Stimulated activated CD8-positive, alpha-beta memory T cell treated with anti-CD3 and anti-CD28 coated beads, Interleukin-4, amount 100 ng/mL, for 1 hour (primary cell): Measurements from ENCODE around the gene RNF123.
A peak's percentile ranks its signal among the peaks of the same experiment; 100 is the strongest.

ENCODE experiments used
- DNase-seq, 2 donors: peaks; one replicate each; pipeline ENCODE4 v3.0.0-alpha.2; 2020; ENCODE audit warnings: low read depth in 2 of 2, low spot score in 1 of 2

The RNF123 gene

DNA sequence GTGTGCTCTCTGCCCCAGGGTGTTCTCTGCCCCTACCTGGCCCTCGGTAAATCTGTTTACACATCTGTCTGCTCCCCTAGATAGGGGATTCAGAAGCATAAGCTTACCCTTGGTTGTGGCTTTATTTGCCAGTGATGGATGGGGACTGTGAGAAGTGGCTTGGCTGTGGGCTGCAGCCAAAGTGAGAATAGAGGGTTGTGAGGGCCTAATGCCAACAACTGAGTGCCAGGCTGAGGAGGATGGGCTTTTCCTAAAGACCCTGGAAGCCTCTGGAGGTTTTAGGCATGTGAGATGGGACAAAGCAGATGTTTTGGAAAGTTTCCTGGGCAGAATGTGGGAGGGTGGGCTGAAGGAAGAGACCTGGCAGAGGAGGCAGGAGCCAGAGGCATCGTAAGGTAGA, 30.6 kb upstream of the RNF123 start:
- no peak for DNase-seq

DNA sequence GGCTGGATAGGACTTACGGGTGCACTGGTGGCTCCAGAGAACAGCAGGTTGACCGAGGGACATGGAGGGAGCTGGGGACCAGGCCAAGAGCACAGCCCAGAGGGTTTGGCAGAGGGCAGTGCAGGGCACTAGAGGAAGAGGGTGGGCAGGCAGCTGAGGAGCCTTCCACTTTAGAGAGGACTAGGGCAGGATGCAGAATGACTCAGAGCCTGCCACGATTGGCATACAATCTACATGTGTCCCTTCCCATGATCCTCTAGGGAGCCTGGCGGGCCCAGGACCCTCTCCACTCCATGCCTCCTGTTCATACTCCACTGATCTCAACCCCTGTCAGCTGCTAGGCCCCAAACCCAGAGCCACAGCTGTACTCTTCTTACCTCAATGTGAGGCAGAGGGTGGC, 29.6 kb upstream of the RNF123 start:
- no peak for DNase-seq

DNA sequence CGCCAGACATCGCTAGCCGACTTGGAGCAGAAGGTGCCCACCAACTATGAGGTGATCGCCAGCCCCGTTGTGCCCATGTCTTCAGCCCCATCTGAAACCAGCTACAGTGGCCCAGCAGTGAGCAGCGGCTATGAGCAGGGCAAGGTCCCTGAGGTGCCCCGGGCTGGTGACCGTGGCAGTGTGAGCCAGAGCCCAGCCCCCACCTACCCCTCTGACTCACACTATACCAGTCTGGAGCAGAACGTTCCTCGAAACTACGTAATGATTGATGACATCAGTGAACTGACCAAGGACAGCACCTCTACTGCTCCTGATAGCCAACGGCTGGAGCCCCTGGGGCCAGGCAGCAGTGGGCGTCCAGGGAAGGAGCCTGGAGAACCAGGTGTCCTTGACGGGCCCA, 28.1 kb upstream of the RNF123 start:
- DNase-seq, result no peak

DNA sequence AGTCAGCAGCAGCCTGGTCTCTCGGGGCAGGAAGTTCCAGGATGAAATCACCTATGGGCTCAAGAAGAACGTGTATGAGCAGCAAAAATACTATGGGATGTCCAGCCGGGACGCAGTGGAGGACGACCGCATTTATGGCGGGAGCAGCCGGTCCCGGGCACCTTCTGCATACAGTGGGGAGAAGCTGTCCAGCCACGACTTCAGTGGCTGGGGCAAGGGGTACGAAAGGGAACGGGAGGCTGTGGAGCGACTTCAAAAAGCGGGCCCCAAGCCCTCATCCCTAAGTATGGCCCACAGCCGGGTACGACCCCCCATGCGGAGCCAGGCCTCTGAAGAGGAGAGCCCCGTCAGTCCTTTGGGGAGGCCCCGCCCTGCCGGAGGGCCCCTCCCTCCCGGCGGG, 27.3 kb upstream of the RNF123 start:
- DNase-seq, result no peak

DNA sequence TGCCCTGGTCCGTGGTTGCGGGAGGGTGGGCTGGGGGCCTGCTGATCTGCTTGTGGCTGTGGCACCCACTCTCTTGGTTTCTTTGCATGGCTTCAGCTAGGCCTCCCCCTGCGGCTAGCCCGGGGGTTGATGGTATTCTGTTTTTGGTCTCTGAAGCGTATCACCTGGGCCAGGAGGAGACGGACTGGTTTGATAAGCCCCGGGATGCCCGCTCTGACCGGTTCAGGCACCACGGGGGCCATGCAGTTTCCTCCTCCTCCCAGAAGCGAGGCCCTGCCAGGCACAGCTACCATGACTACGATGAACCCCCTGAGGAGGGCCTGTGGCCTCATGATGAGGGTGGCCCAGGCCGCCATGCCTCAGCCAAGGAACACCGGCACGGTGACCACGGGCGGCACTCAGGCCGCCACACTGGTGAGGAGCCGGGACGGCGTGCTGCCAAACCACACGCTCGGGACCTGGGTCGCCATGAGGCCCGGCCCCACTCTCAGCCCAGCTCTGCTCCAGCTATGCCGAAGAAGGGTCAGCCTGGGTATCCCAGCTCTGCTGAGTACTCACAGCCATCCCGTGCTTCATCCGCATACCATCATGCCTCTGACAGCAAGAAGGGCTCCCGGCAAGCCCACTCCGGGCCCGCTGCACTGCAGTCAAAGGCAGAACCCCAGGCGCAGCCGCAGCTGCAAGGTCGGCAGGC, 26.5 kb upstream of the RNF123 start:
- DNase-seq, result no peak

DNA sequence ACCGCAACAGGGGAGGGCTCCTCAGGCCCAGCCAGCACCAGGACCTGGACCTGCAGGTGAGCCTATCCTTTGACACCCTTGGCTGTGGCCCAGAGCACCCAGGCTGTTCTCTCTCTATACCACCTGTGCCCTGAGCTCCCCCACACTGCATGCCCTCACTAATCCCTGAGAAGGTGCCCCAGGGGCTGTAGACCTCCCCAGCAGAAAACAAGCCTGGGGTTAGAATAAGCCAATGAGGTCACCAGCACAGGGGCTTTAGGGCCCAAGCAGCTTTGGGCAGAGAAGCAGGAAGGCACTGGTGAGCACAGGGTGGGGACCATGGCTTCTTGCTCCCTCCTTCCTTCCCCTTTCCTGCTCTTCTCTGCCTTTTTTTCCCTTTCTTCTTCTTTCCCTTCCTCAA, 25.5 kb upstream of the RNF123 start:
- DNase-seq, result no peak

DNA sequence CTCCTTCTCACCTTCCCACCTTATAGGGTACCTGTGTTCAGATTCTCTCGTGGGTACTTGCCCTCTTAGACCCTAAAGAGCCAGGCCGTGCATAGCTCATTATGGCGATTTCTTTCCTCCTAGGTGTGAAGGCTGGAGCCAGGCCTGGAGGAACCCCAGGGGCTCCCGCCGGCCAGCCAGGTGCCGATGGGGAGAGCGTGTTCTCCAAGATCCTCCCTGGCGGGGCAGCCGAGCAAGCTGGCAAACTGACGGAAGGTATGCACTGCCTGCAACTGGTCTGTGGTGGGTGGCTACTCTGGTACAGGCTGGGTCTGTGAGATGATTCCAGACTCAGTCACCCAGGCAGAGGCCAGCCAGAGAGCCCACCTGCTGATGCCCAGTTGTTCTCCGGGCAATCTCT, 25.1 kb upstream of the RNF123 start:
- no peak for DNase-seq

DNA sequence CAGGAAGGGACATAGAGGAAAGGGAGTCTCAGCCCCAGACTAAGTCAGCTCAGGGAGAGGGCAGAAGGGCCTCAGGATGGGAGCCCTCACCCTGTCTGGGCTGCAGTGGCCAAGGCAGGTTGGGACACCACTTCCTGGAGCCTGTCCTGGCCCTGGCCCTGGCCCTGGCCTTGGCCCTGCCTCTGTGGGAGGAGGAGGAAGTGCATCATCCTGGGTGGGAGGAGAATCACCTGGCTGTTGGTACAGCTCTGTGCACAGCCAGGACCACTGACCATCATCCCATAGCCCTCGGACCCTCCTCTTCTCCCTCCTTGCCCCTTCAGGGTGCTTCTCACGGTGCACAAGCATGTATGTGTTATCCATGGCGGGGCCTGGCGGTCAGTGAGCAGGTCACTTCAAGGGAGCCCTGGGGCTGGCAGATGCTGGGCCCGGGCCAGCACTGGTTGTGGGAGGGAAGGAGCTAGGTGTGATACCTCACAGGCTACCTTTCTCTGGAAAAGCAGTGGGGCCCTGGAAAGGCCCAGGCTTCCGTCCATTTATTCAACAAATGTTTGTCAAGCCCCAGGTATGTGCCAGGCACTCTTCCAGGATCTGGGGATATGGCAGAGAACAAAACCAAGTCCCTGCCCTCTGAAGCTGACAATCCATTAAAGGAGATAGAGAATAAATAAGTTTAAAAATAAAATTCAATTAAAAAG, 23.4 kb upstream of the RNF123 start:
- no peak for DNase-seq

DNA sequence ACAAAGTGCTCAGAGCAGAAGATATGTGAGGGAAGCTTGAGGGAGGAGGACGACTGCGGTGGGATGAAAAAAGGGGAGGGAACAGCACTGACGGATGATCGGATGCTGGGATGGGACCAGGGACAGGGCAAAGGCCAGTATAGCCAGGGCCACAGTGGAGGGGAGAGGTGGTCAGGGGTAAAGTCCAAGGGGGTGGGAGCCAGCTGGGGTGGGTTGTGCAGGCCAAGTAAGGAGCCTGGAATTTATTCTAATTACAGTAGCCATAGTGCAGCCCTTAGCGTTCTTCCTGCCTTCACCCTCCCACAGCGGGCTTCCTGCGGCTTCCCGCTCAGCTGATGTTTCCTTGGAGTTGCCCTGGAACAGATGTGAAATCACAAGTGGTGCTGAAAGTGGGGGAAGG, 22.8 kb upstream of the RNF123 start:
- DNase-seq, result no peak

DNA sequence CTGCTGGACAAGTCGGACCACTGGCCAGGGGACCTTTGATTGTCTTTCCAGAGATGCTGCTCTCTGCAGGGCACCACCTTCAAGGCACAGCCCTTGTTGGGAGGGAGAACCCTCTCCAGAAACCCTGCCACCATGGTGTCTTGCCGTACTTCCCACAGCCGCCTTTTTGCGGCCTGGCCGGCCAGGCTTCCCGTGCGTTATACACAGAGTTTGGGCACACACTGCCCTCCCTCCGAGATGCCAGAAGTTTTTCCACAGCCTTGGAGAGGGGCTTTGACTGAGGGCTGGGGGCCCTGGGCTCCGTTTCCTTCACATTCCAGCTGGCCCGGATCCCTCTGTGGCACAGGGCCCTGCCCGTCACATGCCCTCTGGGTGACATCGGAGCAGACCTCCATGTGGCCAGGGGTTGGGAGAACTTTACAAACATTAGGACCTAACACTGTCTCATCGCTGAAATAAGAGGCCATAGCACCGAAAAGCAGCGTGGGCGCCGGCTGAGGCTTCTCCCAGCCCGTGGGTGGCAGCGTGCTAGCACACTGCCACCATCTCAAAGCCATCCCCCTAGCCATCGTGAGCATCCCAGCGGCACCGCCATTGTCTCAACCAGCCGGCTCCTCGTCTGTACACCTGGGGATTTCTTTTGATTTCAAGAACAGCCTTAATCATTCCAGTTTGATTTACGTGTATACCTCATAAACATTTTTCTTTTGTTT, 21.5 kb upstream of the RNF123 start:
- no peak for DNase-seq

DNA sequence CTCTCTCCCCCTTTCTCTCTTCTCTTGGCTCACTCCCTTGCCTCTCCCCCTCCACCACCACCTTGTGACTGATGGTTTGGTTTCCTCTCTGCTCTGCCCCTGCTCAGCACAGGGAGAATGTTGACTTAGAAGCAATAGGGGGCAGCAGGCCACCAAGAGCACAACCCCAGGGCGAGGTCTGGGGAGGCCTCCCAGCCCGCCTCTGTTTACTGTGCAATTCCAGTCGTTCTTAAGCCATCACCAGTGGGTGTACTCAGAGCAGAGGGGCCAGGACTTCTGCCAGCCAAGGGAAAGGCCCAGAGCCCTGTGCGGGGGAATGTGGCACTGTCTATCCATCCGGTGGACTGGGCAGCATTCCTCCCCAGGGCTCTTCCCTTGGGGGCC, 21.0 kb upstream of the RNF123 start:
- DNase-seq, result no peak

DNA sequence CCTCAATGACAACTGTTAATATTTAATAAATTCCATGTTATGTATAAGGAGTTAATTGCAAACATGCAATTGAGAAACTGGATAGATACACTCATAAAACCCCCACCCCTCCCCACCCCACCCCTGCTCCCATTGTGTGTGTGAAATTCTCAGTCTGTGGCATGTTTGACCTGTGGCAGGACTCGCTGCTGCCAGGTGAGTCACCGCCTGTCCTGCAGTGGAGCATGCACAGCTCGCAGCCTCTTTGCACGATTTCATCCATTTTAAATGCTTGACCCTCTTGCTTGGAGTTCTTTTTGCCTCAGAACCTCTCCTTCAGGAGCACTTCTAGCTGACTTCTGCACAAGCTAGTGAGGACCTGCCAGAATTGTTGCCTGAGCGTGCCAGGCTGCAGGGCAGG, 20.5 kb upstream of the RNF123 start:
- DNase-seq, result no peak

DNA sequence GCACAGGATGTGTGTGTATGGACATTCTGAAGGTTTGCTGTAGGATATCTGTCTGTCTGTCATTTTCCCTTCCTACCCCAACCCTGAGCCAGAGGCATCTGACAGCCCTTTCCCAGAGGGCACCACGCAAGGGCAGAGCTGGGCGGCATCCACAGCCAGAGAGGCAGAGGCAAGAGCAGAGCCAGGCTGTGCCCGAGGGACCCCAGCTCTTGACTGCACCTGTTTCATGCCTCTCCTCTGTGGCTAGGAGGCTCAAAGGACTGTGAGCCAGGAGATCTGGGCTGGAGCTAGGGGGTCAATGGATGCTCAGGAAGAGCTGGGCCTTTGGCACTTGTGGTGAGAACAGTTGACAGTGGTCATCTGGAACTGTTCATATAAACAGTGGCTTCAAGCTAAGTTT, 20.0 kb upstream of the RNF123 start:
- no peak for DNase-seq

DNA sequence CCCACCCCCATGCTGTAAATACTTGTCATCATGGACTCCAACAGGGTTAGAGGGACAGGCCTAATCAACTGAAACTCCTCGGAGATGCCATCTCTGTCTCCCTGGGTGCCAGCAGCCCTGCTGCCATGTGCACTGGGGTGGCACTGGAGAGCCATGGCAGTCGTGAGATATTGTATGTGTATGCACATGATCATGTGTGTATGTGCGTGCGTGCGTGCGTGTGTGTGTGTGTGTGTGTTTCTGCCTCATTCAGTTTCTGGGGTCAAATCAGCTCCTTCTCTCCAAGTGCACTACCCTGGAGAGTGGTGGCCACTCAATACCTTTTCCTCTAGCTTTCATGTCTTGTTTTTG, 18.4 kb upstream of the RNF123 start:
- DNase-seq, result no peak

DNA sequence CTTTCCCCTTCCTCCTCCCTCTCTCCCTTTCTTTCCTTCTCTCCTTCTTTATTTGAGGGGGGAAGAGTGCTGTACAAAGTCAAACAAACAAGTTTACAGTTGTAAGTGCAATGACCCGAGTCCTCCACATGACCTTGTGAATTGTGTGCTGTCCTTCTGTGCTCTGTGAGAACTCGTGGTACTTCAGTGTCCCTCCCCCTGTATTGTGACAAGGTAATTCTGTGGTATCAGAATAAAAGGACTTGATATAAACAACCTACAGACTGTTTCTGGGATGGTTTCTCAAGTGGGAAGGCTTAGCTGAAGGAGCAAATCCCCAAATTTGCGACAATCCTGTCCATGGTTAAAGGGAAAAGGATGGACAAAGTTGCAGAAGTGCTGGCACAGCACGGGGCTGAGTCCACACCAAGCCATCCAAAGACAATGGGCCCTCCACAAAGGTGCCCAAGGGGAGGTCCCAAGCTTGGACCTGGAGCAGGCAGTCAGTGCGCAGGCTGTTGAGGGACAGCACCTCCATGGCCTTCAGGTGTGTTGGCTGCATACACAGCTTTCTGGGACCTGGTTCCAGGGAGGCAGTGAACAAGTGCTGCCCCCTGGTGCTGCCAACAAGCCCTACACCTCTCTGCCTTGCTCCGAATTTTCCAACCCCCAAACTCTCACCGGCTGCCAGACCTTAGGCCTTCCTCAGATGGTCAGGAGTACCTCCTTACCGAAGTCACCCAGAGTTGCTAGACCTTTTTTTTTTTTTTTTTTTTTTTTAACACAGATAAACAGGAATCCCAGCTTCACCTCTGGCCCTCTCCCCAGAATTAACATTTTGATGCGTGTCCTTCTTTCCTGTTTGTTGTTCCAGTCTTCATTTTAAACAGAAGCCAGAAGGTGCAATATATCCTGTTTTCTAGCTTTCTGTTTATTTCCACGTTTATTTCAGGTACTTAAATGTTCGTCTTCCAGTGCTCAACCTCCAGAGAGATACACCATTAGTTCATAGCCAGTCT, 17.8 kb upstream of the RNF123 start:
- peak; percentile 35 to 56 for DNase-seq

DNA sequence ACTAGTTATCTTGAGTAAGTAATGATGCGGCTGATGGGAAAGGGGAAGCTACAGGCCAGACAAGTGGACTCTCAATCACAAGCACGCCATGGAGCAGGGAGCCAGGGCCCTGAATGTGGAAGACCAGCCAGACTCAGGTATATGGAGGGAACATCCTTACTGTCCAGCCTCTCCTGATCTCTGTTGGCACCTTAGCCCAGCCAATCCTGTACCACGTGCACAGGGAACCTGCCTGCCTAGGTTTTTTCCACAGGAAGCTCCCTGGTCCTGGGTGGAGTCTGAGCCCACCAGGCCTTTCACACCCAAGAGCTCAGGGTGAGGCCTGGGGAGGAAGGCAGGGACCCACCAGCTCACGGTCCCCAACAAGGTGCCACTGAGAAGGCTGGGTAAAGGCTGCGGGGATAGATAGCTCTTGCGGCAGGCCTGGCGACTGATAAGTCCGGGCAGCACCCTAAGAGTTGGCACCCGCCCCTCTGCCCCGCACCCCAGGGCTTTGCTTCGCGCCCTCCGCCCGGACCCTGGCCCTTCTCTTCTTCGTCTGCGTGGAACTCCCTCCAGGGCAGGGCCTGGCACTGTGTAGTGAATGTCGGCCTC, 16.1 kb upstream of the RNF123 start:
- DNase-seq, result no peak

DNA sequence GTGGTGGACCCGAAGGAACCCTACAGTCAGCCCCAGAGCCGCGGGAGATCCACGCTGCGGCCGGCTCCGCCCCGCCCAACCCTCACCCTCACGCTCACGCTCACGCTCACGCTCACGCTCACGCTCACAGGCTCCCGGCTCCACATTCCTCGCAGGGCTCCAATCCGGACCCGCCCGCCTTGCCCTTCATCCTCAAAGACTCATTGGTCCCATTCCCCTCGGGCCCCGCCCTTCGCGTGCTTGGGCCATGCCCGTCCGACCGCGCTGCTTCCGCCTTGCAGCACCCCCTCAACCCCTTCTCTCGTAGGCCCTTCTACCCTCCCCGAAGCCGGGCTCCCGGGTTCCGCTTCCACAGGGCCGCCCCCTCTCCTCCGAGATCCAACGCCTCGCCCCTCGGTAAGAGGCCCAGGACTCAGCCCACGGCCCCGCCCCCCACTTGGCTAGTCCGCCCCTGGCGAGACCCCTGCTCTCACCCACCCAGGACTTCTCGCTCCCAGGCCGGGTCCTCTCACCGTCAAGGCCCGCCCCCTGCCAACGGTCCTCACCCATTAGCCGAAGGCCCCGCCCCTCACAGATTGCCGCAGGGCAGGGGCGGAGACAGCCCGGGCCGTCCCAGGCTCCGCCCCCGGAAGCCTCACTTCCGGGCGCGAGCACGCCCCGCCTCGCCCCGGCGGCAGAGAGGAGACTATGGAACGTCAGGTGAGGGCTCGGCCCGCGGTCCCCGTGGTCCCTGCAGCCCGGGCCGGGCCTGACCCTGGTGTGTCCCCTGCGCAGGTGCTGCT, 15.5 kb upstream of the RNF123 start, which contains the start of gene APEH:
Gene APEH (plus strand): TSS at position 637 of the 782 bp plus-strand sequence. CDS start 51 bp downstream, at position 688.
- DNase-seq, result peak; percentile 91 to 95

DNA sequence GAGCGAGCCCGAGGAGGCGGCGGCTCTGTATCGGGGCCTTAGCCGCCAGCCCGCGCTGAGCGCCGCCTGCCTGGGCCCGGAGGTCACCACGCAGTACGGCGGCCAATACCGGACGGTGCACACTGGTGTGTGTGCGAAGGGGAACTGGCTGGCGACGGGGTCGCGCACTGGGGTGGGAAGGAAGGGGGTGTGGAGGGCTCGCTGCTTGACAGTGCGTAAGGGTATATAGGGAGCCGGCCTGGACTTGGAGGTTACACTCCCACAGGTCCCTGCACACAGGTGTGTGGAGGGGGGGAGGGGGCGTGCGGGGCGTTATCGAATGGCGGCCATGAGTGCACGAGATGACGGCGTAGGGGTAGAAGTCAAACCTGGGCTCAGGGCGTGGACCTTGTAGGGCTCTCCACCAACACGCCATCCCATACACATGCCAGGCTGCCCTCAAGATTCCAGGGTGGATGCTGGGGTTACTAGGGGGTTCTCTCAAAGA, 14.8 kb upstream of the RNF123 start:
- no peak for DNase-seq

DNA sequence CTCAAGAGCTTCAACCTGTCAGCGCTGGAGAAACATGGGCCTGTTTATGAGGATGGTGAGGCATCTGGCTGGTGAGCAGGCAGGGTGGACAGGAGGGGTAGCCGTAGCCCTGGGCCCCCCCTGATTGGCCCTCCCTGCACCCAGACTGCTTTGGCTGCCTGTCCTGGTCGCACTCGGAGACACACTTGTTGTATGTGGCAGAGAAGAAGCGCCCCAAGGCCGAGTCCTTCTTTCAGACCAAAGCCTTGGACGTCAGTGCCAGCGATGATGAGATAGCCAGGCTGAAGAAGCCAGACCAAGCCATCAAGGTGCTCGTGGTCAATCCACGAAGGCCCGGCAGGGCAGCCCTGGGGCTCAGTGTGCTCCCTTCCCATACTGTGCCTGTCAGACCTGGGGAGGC, 13.4 kb upstream of the RNF123 start:
- DNase-seq, result no peak
